GM23338 (cell line): ENCODE results near the gene ZYX. TPM values are rescaled to one million over a fixed set of nuclear protein-coding genes. Genes with fewer than 3 reads are reported as not detected.

Source experiments
- ATAC-seq: fragments of 200-7000 bp; cut with Tn5 transposase; 3 replicates; pipeline ENCODE4 v1.9.1; 2020
- DNase-seq: peaks from one replicate; pipeline ENCODE4 v3.0.0-alpha.2; 2015; ENCODE audit warnings: low spot score
- H2AFZ ChIP-seq: fragments of 200-600 bp; sonication (generic); 2 replicates; pipeline ENCODE4 v1.8.0; 2016; ENCODE audit warnings: antibody characterized with exemption, mild to moderate bottlenecking, moderate library complexity
- H3F3A ChIP-seq: fragments of 200-600 bp; sonication (generic); replicated peaks from 2 replicates; pipeline ENCODE4 v1.8.0; 2017; ENCODE audit warnings: antibody characterized with exemption, mixed run types, low read depth
- H3K27ac ChIP-seq: fragments of 200-600 bp; sonication (generic); 2 replicates; pipeline ENCODE4 v1.6.1; 2016; ENCODE audit warnings: low read depth
- H3K27me3 ChIP-seq: fragments of 200-600 bp; sonication (generic); 2 replicates; pipeline ENCODE4 v1.8.0; 2016; ENCODE audit warnings: mild to moderate bottlenecking, mixed run types, moderate library complexity; ENCODE audit not compliant: insufficient read depth
- H3K36me3 ChIP-seq: fragments of 200-600 bp; sonication (generic); 2 replicates; pipeline ENCODE4 v1.8.0; 2016; ENCODE audit warnings: mild to moderate bottlenecking; ENCODE audit not compliant: insufficient read depth
- H3K4me1 ChIP-seq: fragments of 200-600 bp; sonication (generic); 2 replicates; pipeline ENCODE4 v1.8.0; 2016; ENCODE audit warnings: mild to moderate bottlenecking, moderate library complexity; ENCODE audit not compliant: insufficient read depth
- H3K4me2 ChIP-seq: fragments of 200-600 bp; sonication (generic); 2 replicates; pipeline ENCODE4 v1.7.1; 2017; ENCODE audit warnings: mixed run types
- H3K4me3 ChIP-seq: fragments of 200-600 bp; sonication (generic); 2 replicates; pipeline ENCODE4 v1.6.1; 2016; ENCODE audit warnings: mixed run types
- H3K79me2 ChIP-seq: fragments of 200-600 bp; sonication (generic); replicated peaks from 2 replicates; pipeline ENCODE4 v1.8.0; 2017; ENCODE audit warnings: mild to moderate bottlenecking; ENCODE audit not compliant: insufficient read depth
- H3K9me2 ChIP-seq: fragments of 200-600 bp; sonication (generic); 2 replicates; pipeline ENCODE4 v1.8.0; 2017; ENCODE audit not compliant: insufficient read depth
- H4K20me1 ChIP-seq: fragments of 200-600 bp; sonication (generic); replicated peaks from 2 replicates; pipeline ENCODE4 v1.8.0; 2017; ENCODE audit warnings: mild to moderate bottlenecking; ENCODE audit not compliant: insufficient read depth
- H3K27ac Mint-ChIP-seq: 2 replicates; pipeline ENCODE4 v1.8.0; 2020; ENCODE audit warnings: inconsistent platforms, mild to moderate bottlenecking, moderate library complexity, mixed read lengths
- H3K27me3 Mint-ChIP-seq: 3 replicates; pipeline ENCODE4 v1.8.0; 2022; ENCODE audit warnings: low read depth, mild to moderate bottlenecking, moderate library complexity, mixed read lengths, inconsistent platforms; ENCODE audit not compliant: insufficient read depth, poor library complexity
- H3K36me3 Mint-ChIP-seq: 3 replicates; pipeline ENCODE4 v1.8.0; 2021; ENCODE audit warnings: low read depth, mild to moderate bottlenecking, inconsistent platforms, moderate library complexity, mixed read lengths
- H3K4me1 Mint-ChIP-seq: 3 replicates; pipeline ENCODE4 v1.8.0; 2020; ENCODE audit warnings: mild to moderate bottlenecking, inconsistent platforms, mixed read lengths
- H3K4me3 Mint-ChIP-seq: 3 replicates; pipeline ENCODE4 v1.8.0; 2021; ENCODE audit warnings: moderate library complexity, mild to moderate bottlenecking, inconsistent platforms, mixed read lengths
- H3K9me3 Mint-ChIP-seq: 3 replicates; pipeline ENCODE4 v1.8.0; 2020; ENCODE audit warnings: moderate library complexity, mild to moderate bottlenecking, inconsistent platforms, mixed read lengths
- CREB1 ChIP-seq: fragments of 250-450 bp; sonication (Bioruptor Pico); IDR thresholded peaks from 2 replicates; pipeline ENCODE4 v1.5.0; 2020; ENCODE audit warnings: low read depth, mild to moderate bottlenecking, moderate library complexity
- CTCF ChIP-seq, 2 experiments: fragments of 200-600 bp in 1 of 2; sonication (generic) in 1 of 2; conservative IDR thresholded peaks; 2 replicates each; pipeline versions ENCODE4 v1.5.1 to v1.6.1; 2016 to 2017; ENCODE audit warnings: antibody characterized with exemption in 2 of 2, low read depth in 2 of 2, mild to moderate bottlenecking in 2 of 2, moderate library complexity in 1 of 2
- ETS1 ChIP-seq: IDR thresholded peaks from 2 replicates; pipeline ENCODE4 v1.6.1; 2016; ENCODE audit warnings: antibody characterized with exemption
- EZH2 ChIP-seq: fragments of 200-600 bp; sonication (generic); IDR thresholded peaks from one replicate; pipeline ENCODE4 v1.8.0; 2017; ENCODE audit warnings: antibody characterized with exemption, mild to moderate bottlenecking, low read depth; ENCODE audit not compliant: unreplicated experiment
- EZH2phosphoT487 ChIP-seq: fragments of 200-600 bp; sonication (generic); IDR thresholded peaks from one replicate; pipeline ENCODE4 v1.8.1; 2018; ENCODE audit warnings: antibody characterized with exemption; ENCODE audit not compliant: unreplicated experiment
- JUNB ChIP-seq: IDR thresholded peaks from one replicate; pipeline ENCODE4 v1.6.1; 2016; ENCODE audit warnings: antibody characterized with exemption; ENCODE audit not compliant: unreplicated experiment
- NANOG ChIP-seq: IDR thresholded peaks from 2 replicates; pipeline ENCODE4 v1.6.1; 2016; ENCODE audit warnings: antibody characterized with exemption, borderline replicate concordance
- POLR2AphosphoS5 ChIP-seq: IDR thresholded peaks from 2 replicates; pipeline ENCODE4 v1.6.1; 2016; ENCODE audit warnings: antibody characterized with exemption, low read depth
- STAT1 ChIP-seq: IDR thresholded peaks from one replicate; pipeline ENCODE4 v1.6.1; 2016; ENCODE audit warnings: antibody characterized with exemption; ENCODE audit not compliant: unreplicated experiment
- ZNF114 ChIP-seq: fragments of 250-450 bp; sonication (Bioruptor Pico); IDR thresholded peaks from 2 replicates; pipeline ENCODE4 v1.5.0; 2020; ENCODE audit warnings: mild to moderate bottlenecking, moderate library complexity
- ZNF331 ChIP-seq: fragments of 250-450 bp; sonication (Bioruptor Pico); IDR thresholded peaks from 2 replicates; pipeline ENCODE4 v1.5.0; 2020; ENCODE audit warnings: low read depth, mild to moderate bottlenecking, moderate library complexity
- polyA plus RNA-seq: library from polyadenylated mRNA; unstranded; fragments of >200 nt; fragmentation: Nextera tagmentation; extraction: Ambion mirVana; gene quantifications from 2 replicates; pipeline ENCODE4 v1.2.1, GENCODE V29; 2016
- total RNA-seq: library from RNA; depleted of rRNA; stranded (reverse); fragments of >200 nt; shearing (Covaris generic); gene quantifications from 2 replicates; pipeline ENCODE4 v1.2.3, GENCODE V29; 2014

Gene ZYX
- total and polyA plus RNA-seq, 2 experiments from 2014 or later: 111 to 141 TPM

- TF ChIP-seq JUNB: no peak
- no peak for TF ChIP-seq ETS1
Measured at GRCh38 chr7:143351574-143351973, 29.6 kb upstream of the ZYX start (continued).

- Histone ChIP-seq H3K4me1 (no peaks in the 10 kb centered on the region; the same call in 1 of the 2 replicates), H3K9me2 (no peaks in the 10 kb centered on the region), H2AFZ (no peak overlapping the region), H3K36me3 (peaks cover 1% of the 10 kb centered on the region), H3K27me3 (no peaks in the 10 kb centered on the region; the same call in 1 of the 2 replicates), H3K4me3 (no peak overlapping the region), H3K79me2 (no peaks in the 10 kb centered on the region), H3K4me2 (no peak overlapping the region), H3F3A (no peaks in the 10 kb centered on the region), H4K20me1 (no peaks in the 10 kb centered on the region), H3K27ac (no peak overlapping the region)
- no peak for TF ChIP-seq CTCF (conservative IDR thresholded peaks at IDR 0.05; ENCODE audit: low read depth in 2 of 2)
- no peak for TF ChIP-seq EZH2
- TF ChIP-seq ETS1: no peak
- TF ChIP-seq CREB1 (CRISPR knock-in tag): no peak
- Mint-ChIP-seq H3K27me3 (peaks cover 18% of the 10 kb centered on the region), H3K4me3 (no peak overlapping the region; the same call in 2 of the 3 replicates), H3K27ac (no peak overlapping the region), H3K4me1 (peaks cover 34% of the 10 kb centered on the region), H3K9me3 (no peaks in the 10 kb centered on the region; the same call in 2 of the 3 replicates), H3K36me3 (peaks cover 34% of the 10 kb centered on the region)
- ATAC-seq: peak; percentile 40
- DNase-seq: no peak
Measured at GRCh38 chr7:143352531-143353002, 28.6 kb upstream of the ZYX start.

- no peaks in the 10 kb centered on the region for H4K20me1 ChIP-seq
- H3K36me3 ChIP-seq: peaks cover 11% of the 10 kb centered on the region
- no peaks in the 10 kb centered on the region; the same call in 1 of the 2 replicates for H3K4me1 ChIP-seq
- H3K4me1 Mint-ChIP-seq: peaks cover 34% of the 10 kb centered on the region
- H3K9me3 Mint-ChIP-seq: no peaks in the 10 kb centered on the region; the same call in 2 of the 3 replicates
- H3K27me3 Mint-ChIP-seq: peaks cover 18% of the 10 kb centered on the region
- no peaks in the 10 kb centered on the region for H3K27me3 ChIP-seq
- no peaks in the 10 kb centered on the region for H3F3A ChIP-seq
- no peaks in the 10 kb centered on the region for H3K79me2 ChIP-seq
- peaks cover 51% of the 10 kb centered on the region for H3K36me3 Mint-ChIP-seq
- no peak overlapping the region for H3K4me3 ChIP-seq
- no peak overlapping the region for H2AFZ ChIP-seq
- no peak overlapping the region for H3K27ac Mint-ChIP-seq
- no peak for DNase-seq
- H3K4me2 ChIP-seq: no peak overlapping the region
- H3K4me3 Mint-ChIP-seq: no peak overlapping the region; the same call in 2 of the 3 replicates
- no peak overlapping the region for H3K27ac ChIP-seq
- H3K9me2 ChIP-seq: no peaks in the 10 kb centered on the region; the same call in 1 of the 2 replicates
- no peak for ATAC-seq
- TF ChIP-seq CREB1 (CRISPR knock-in tag): no peak
- no peak for TF ChIP-seq CTCF (conservative IDR thresholded peaks at IDR 0.05; ENCODE audit: low read depth in 2 of 2)
- TF ChIP-seq EZH2: no peak
- no peak for TF ChIP-seq JUNB
- no peak for TF ChIP-seq ZNF114
- no peak for TF ChIP-seq EZH2phosphoT487
- no peak for TF ChIP-seq POLR2AphosphoS5
- TF ChIP-seq NANOG: no peak
- no peak for TF ChIP-seq ZNF331
- no peak for TF ChIP-seq STAT1
Measured at GRCh38 chr7:143354376-143354775, 26.8 kb upstream of the ZYX start.
